K562 (cell line): ENCODE data around the gene TCF4. TPM values are rescaled to one million over a fixed set of nuclear protein-coding genes. Genes with fewer than 3 reads are reported as not detected.
A peak's percentile ranks its signal among the peaks of the same experiment; 100 is the strongest.

Experiments used
- ATAC-seq: fragments of 200-7000 bp; cut with Tn5 transposase; 3 replicates; pipeline ENCODE4 v1.9.1; 2020; ENCODE audit warnings: moderate library complexity
- BruUV-seq: library from RNA; stranded (reverse); fragments of 400-500 nt; replicated peaks from 2 replicates; lab custom pipeline; 2021; lab: Mats Ljungman, UMichigan
- CTCF ChIA-PET: fragments of 300-600 bp; formaldehyde crosslinking; extraction: SDS; loops from one replicate; lab custom pipeline; 2021; ENCODE audit warnings: low intra/inter-chr PET ratio; lab: Yijun Ruan, JAX
- POLR2A ChIA-PET: fragments of 300-600, 350-650 bp; sonication (Branson Sonifier 250); formaldehyde crosslinking; extraction: SDS; loops from one replicate; lab custom pipeline; 2021; ENCODE audit warnings: antibody characterized with exemption, inconsistent platforms; lab: Yijun Ruan, JAX
- DNase-seq, 4 experiments: peaks; one replicate each; pipeline versions ENCODE4 v3.0.0 to v3.0.0-alpha.2; 2011 to 2018; ENCODE audit warnings: low spot score in 3 of 4, mixed read lengths in 3 of 4; ENCODE audit errors: extremely low read depth in 1 of 4
- FAIRE-seq: peaks from 2 replicates; lab custom pipeline; 2011; peaks lifted over from hg19 to GRCh38; lab: Jason Lieb, UNC
- H2AFZ ChIP-seq: 2 replicates; pipeline ENCODE4 v1.6.0; 2011; ENCODE audit warnings: low read depth, low read length, control low read depth, inconsistent platforms
- H3K27ac ChIP-seq: fragments of 200-600 bp; 3 replicates; pipeline ENCODE4 v1.8.0; 2011; ENCODE audit warnings: low read depth, mild to moderate bottlenecking, control low read depth, inconsistent platforms, low read length, moderate library complexity, mixed read lengths; ENCODE audit errors: extremely low read depth
- H3K27me3 ChIP-seq, 2 experiments: fragments of 300-600 bp in 1 of 2; 2 replicates in 1 of 2; 3 replicates in 1 of 2; pipeline versions ENCODE4 v1.6.0 to v1.8.0; 2011; ENCODE audit warnings: inconsistent platforms in 2 of 2, low read length in 2 of 2, mild to moderate bottlenecking in 1 of 2, mixed read lengths in 1 of 2, moderate library complexity in 1 of 2; ENCODE audit not compliant: control insufficient read depth in 2 of 2, insufficient read depth in 2 of 2
- H3K36me3 ChIP-seq: fragments of 300-600 bp; 3 replicates; pipeline ENCODE4 v1.8.0; 2011; ENCODE audit warnings: mild to moderate bottlenecking, low read length, inconsistent platforms; ENCODE audit not compliant: control insufficient read depth, insufficient read depth
- H3K4me1 ChIP-seq, 2 experiments: fragments of 200-600 bp in 1 of 2; replicated peaks in 1 of 2; 2 replicates in 1 of 2; 3 replicates in 1 of 2; pipeline versions ENCODE4 v1.5.1 to v1.8.0; 2011; ENCODE audit warnings: inconsistent platforms in 2 of 2, low read length in 2 of 2, mild to moderate bottlenecking in 1 of 2, mixed read lengths in 1 of 2, moderate library complexity in 1 of 2; ENCODE audit not compliant: control insufficient read depth in 2 of 2, insufficient read depth in 2 of 2
- H3K4me2 ChIP-seq: 2 replicates; pipeline ENCODE4 v1.6.1; 2011; ENCODE audit warnings: low read length, control low read depth, inconsistent platforms, mixed read lengths; ENCODE audit not compliant: insufficient read depth
- H3K4me3 ChIP-seq: fragments of 200-600 bp; sonication (generic), shearing (Covaris generic); 2 replicates; pipeline ENCODE4 v1.5.1; 2016; ENCODE audit warnings: control low read depth, inconsistent platforms
- H3K79me2 ChIP-seq: fragments of 200-600 bp; 3 replicates; pipeline ENCODE4 v1.8.0; 2011; ENCODE audit warnings: low read length, inconsistent platforms; ENCODE audit not compliant: control insufficient read depth, insufficient read depth
- H3K9ac ChIP-seq, 2 experiments: 2 replicates each; pipeline versions ENCODE4 v1.6.0 to v1.6.1; 2011; ENCODE audit warnings: low read depth in 2 of 2, low read length in 2 of 2, control low read depth in 1 of 2, inconsistent platforms in 1 of 2, mild to moderate bottlenecking in 1 of 2, mixed read lengths in 1 of 2; ENCODE audit not compliant: insufficient read depth in 1 of 2
- H3K9me1 ChIP-seq: one replicate; pipeline ENCODE4 v1.6.0; 2011; ENCODE audit warnings: inconsistent platforms, mild to moderate bottlenecking, low read length, moderate library complexity; ENCODE audit not compliant: control insufficient read depth, insufficient read depth
- H3K9me3 ChIP-seq: replicated peaks from 2 replicates; pipeline ENCODE4 v1.5.1; 2011; ENCODE audit warnings: low read depth, low read length, inconsistent platforms; ENCODE audit not compliant: control insufficient read depth, insufficient read depth
- H4K20me1 ChIP-seq: replicated peaks from 2 replicates; pipeline ENCODE4 v1.6.1; 2011; ENCODE audit warnings: low read length, inconsistent platforms, mixed read lengths; ENCODE audit not compliant: control insufficient read depth, insufficient read depth
- NCOR1 ChIP-seq: fragments of 450-650 bp; IDR thresholded peaks from 2 replicates; pipeline ENCODE4 v1.6.1; 2016; ENCODE audit warnings: mild to moderate bottlenecking, moderate library complexity
- NR2C1 ChIP-seq, 2 experiments: fragments of 450-650 bp; IDR thresholded peaks; 2 replicates each; pipeline ENCODE4 v1.6.1; 2017; ENCODE audit warnings: mild to moderate bottlenecking in 2 of 2, antibody characterized with exemption in 1 of 2, inconsistent platforms in 1 of 2, missing compliant biosample characterization in 1 of 2, missing genetic modification characterization in 1 of 2
- PRDM10 ChIP-seq: fragments of 450-650 bp; IDR thresholded peaks from 2 replicates; pipeline ENCODE4 v1.6.1; 2018; ENCODE audit not compliant: partially characterized antibody
- SMAD1 ChIP-seq: fragments of 150-350 bp; IDR thresholded peaks from 2 replicates; pipeline ENCODE4 v1.6.1; 2014; ENCODE audit warnings: low read length, low read depth; ENCODE audit not compliant: partially characterized antibody
- TCF7 ChIP-seq: sonication (generic); IDR thresholded peaks from 2 replicates; pipeline ENCODE4 v1.6.1; 2016; ENCODE audit warnings: antibody characterized with exemption, borderline replicate concordance
- WHSC1 ChIP-seq: IDR thresholded peaks from one replicate; pipeline ENCODE4 v1.6.1; 2012; ENCODE audit warnings: low read length, control low read depth, inconsistent platforms
- ZBTB33 ChIP-seq: sonication (generic); formaldehyde crosslinking; IDR thresholded peaks from 2 replicates; pipeline ENCODE4 v1.8.1; 2023; ENCODE audit warnings: mild to moderate bottlenecking, missing genetic modification reagents
- ZNF239 ChIP-seq: fragments of 250-450 bp; sonication (Bioruptor Pico); IDR thresholded peaks from 2 replicates; pipeline ENCODE4 v1.4.0; 2020; ENCODE audit warnings: mild to moderate bottlenecking
- ZNF316 ChIP-seq: fragments of 450-650 bp; IDR thresholded peaks from 2 replicates; pipeline ENCODE4 v1.6.1; 2016
- ZNF395 ChIP-seq: fragments of 200-800 bp; sonication (Bioruptor generic); IDR thresholded peaks from 2 replicates; pipeline ENCODE4 v1.6.1; 2017; ENCODE audit warnings: missing genetic modification characterization, missing compliant biosample characterization
- ZNF57 ChIP-seq: fragments of 450-650 bp; formaldehyde crosslinking; IDR thresholded peaks from 2 replicates; pipeline ENCODE4 v1.4.0; 2020; ENCODE audit warnings: mild to moderate bottlenecking, moderate library complexity
- WGBS: fragments of 100-300 bp; shearing (Covaris generic); methylation state at CpG from one replicate; pipeline ENCODE4 v1.1.6; 2016; ENCODE audit warnings: low coverage, mixed read lengths; ENCODE audit not compliant: insufficient coverage; ENCODE audit errors: missing lambda C conversion rate; 5-methylcytosine and 5-hydroxymethylcytosine counted together
- in situ Hi-C: fragments of 300-500 bp; cut with MboI; formaldehyde crosslinking; loops from 4 replicates; pipeline ENCODE4 v1.15.0; 2018; ENCODE audit warnings: inconsistent platforms, mixed read lengths
- intact Hi-C: fragments of 100-400 bp; cut with micrococcal nuclease; formaldehyde crosslinking; loops from 2 replicates; pipeline ENCODE4 v1.14.2; 2022
- polyA plus RNA-seq, 8 experiments: library from polyadenylated mRNA; depleted of rRNA in 4 of 8; stranded (reverse) in 5 of 8; unstranded in 3 of 8; fragments of >200 nt; fragmentation: Nextera tagmentation in 2 of 8; fragmentation: Illumina TruSeq in 1 of 8; extraction: Ambion mirVana in 2 of 8; extraction: Trizol in 1 of 8; gene quantifications; 2 replicates each; pipeline versions ENCODE4 v1.2.1 to v1.2.3, GENCODE V29; 2011 to 2014; ENCODE audit warnings: inconsistent platforms in 1 of 8, missing spikeins in 1 of 8
- total RNA-seq, 7 experiments: library from RNA; depleted of rRNA in 6 of 7; stranded (reverse); fragments of >200 nt in 6 of 7; fragmentation: Illumina TruSeq in 2 of 7; extraction: Trizol in 2 of 7; gene quantifications; 2 replicates each; pipeline versions ENCODE4 v1.2.1 to v1.2.3, GENCODE V29; 2011 to 2021; ENCODE audit warnings: low replicate concordance in 1 of 7

The TCF4 gene
- total and polyA plus RNA-seq, 9 of the 15 experiments (the other 6 are each of a cell fraction or from before 2014, with no cell fraction given) = 4.8 to 24.7 (median 15.2) TPM

GRCh38 chr18:55321265-55322177 lies 266.5 kb downstream of the TCF4 start:
- no peak overlapping the region for H3K4me3 ChIP-seq
- in situ Hi-C loops (no loop called here), intact Hi-C loops (no loop called here)
- H4K20me1 ChIP-seq = no peaks in the 10 kb centered on the region
- no peak overlapping the region for H2AFZ ChIP-seq
- ChIA-PET CTCF (no interaction called here), POLR2A (interaction anchor here (0.6 kb wide), 1 partner anchor 356 kb away, joined by 3 read pairs; no protein-coding TSS in a partner anchor)
- H3K27ac ChIP-seq = no peak overlapping the region
- H3K27me3 ChIP-seq = no peaks in the 10 kb centered on the region
- H3K36me3 ChIP-seq = no peaks in the 10 kb centered on the region
- BruUV-seq = no TSS peak
- DNase-seq (no peak), FAIRE-seq (no peak), ATAC-seq (no peak)
- H3K9me1 ChIP-seq = no peaks in the 10 kb centered on the region
- no peak overlapping the region for H3K9ac ChIP-seq
- H3K9me3 ChIP-seq = no peaks in the 10 kb centered on the region
- no peaks in the 10 kb centered on the region for H3K4me1 ChIP-seq
- WGBS = 92% methylated on average over 13 of the region's 31 CpGs
- H3K4me2 ChIP-seq = no peak overlapping the region
- H3K79me2 ChIP-seq = no peaks in the 10 kb centered on the region
- TF ChIP-seq NCOR1 (no peak), ZBTB33 (peak; percentile 98), PRDM10 (peak; percentile 81), ZNF395 (no peak), ZNF316 (peak; percentile 37; the same call in 1 of the 2 replicates), ZNF57 (CRISPR knock-in tag) (no peak), ZNF239 (CRISPR knock-in tag) (no peak), TCF7 (no peak), NR2C1 (IDR thresholded peaks at IDR 0.05) (no peak), NR2C1 (tag; IDR thresholded peaks at IDR 0.05) (no peak), SMAD1 (no peak), WHSC1 (no peak)
